Sigmoid colon (tissue), 7 donors: ENCODE measurements around the gene FERD3L. TPM values are rescaled to one million over a fixed set of nuclear protein-coding genes. Genes with fewer than 3 reads are reported as not detected.

Experiments
- DNase-seq: peaks from one replicate; pipeline ENCODE4 v3.0.0-alpha.2; 2019
- H3K27ac ChIP-seq, 4 donors: fragments of 200-600 bp; sonication (generic); one replicate each; pipeline ENCODE4 v1.5.1; 2016 to 2019; ENCODE audit warnings: mild to moderate bottlenecking in 1 of 4
- H3K27me3 ChIP-seq, 3 donors: fragments of 200-600 bp; sonication (generic); one replicate each; pipeline ENCODE4 v1.5.1; 2019; ENCODE audit warnings: mild to moderate bottlenecking in 1 of 3
- H3K36me3 ChIP-seq, 4 donors: fragments of 200-600 bp; sonication (generic); one replicate each; pipeline ENCODE4 v1.5.1; 2016 to 2019
- H3K4me1 ChIP-seq, 4 donors: fragments of 200-600 bp; sonication (generic); one replicate each; pipeline ENCODE4 v1.5.1; 2017 to 2019
- H3K4me3 ChIP-seq, 4 donors: fragments of 200-600 bp; sonication (generic); one replicate each; pipeline ENCODE4 v1.5.1; 2017 to 2019; ENCODE audit warnings: mild to moderate bottlenecking in 2 of 4, moderate library complexity in 1 of 4
- H3K9me3 ChIP-seq, 4 donors: fragments of 200-600 bp in 3 of 4; sonication (generic) in 3 of 4; one replicate each; pipeline versions ENCODE4 v1.5.1 to v1.6.1; 2013 to 2019
- CTCF ChIP-seq, 4 experiments: fragments of 450-650 bp in 3 of 4; fragments of 200-600 bp in 1 of 4; IDR thresholded peaks; one replicate each; pipeline ENCODE4 v1.5.1; 2016 to 2019; ENCODE audit warnings: antibody characterized with exemption in 4 of 4, mild to moderate bottlenecking in 3 of 4, moderate library complexity in 2 of 4
- EP300 ChIP-seq, 4 donors: sonication (generic); formaldehyde crosslinking; IDR thresholded peaks; one replicate each; pipeline ENCODE4 v1.6.1; 2017; ENCODE audit warnings: antibody characterized with exemption in 4 of 4
- POLR2A ChIP-seq, 2 donors: fragments of 450-650 bp; IDR thresholded peaks; one replicate each; pipeline ENCODE4 v1.6.1; 2016; ENCODE audit warnings: antibody characterized with exemption in 2 of 2, mild to moderate bottlenecking in 2 of 2, moderate library complexity in 2 of 2
- POLR2AphosphoS5 ChIP-seq, 4 donors: sonication (generic); formaldehyde crosslinking; IDR thresholded peaks; one replicate each; pipeline ENCODE4 v1.6.1; 2017; ENCODE audit warnings: antibody characterized with exemption in 4 of 4
- WGBS, 2 donors: extraction: QIAGEN DNeasy Blood & Tissue Kit; methylation state at CpG; one replicate each; pipeline ENCODE4 v1.1.7; 2013; 5-methylcytosine and 5-hydroxymethylcytosine counted together
- intact Hi-C: fragments of 100-400 bp; cut with DNase I; formaldehyde crosslinking; loops from one replicate; pipeline ENCODE4 v1.15.1; 2023
- polyA plus RNA-seq, 3 donors: library from polyadenylated mRNA; stranded (reverse); fragments of 200-250 nt; gene quantifications; one replicate each; pipeline ENCODE4 v1.2.3, GENCODE V29; 2013
- total RNA-seq, 4 donors: library from RNA; depleted of rRNA; stranded (reverse); fragments of >200 nt; gene quantifications; one replicate each; pipeline ENCODE4 v1.1.0, GENCODE V29; 2016
- donor health status: healthy with polysubstance abuse.
- donor health status: Bipolar disorder and iron deficiency.
- donor health status: healthy.

The FERD3L gene
- total and polyA plus RNA-seq, 7 donors: not detected

- H3K36me3 ChIP-seq: no peaks in the 10 kb centered on the region
- no peaks in the 10 kb centered on the region for H3K9me3 ChIP-seq
- no peak overlapping the region for H3K4me3 ChIP-seq
- H3K4me1 ChIP-seq: peaks cover 0 to 32% (median 24%) of the 10 kb centered on the region in 4 donors
- no peak for TF ChIP-seq POLR2A (IDR thresholded peaks at IDR 0.05)
- TF ChIP-seq POLR2AphosphoS5 (IDR thresholded peaks at IDR 0.05): no peak
- TF ChIP-seq EP300 (IDR thresholded peaks at IDR 0.05): no peak
- TF ChIP-seq CTCF (IDR thresholded peaks at IDR 0.05): no peak
- peak overlapping the region in 1 of 4 donors; percentile 73 for H3K27ac ChIP-seq
- intact Hi-C loops: no loop called here
- no peak for DNase-seq
- H3K27me3 ChIP-seq: peaks cover 4 to 72% (median 25%) of the 10 kb centered on the region in 3 donors
- WGBS, 2 donors: 29 to 30% methylated on average over 4 of the region's 4 CpGs
These were observed 32.2 kb downstream of the FERD3L start for GRCh38 chr7:19113002-19113350.

- no peaks in the 10 kb centered on the region for H3K9me3 ChIP-seq
- intact Hi-C loops: no loop called here
- H3K4me1 ChIP-seq: peaks cover 0 to 32% (median 24%) of the 10 kb centered on the region in 4 donors
- peak; percentile 57 for DNase-seq
- H3K27ac ChIP-seq: peak overlapping the region in 1 of 4 donors; percentile 73
- H3K4me3 ChIP-seq: peak overlapping the region in 1 of 4 donors; percentile 17
- no peak for TF ChIP-seq POLR2AphosphoS5 (IDR thresholded peaks at IDR 0.05)
- no peak for TF ChIP-seq POLR2A (IDR thresholded peaks at IDR 0.05)
- no peak for TF ChIP-seq EP300 (IDR thresholded peaks at IDR 0.05)
- no peak for TF ChIP-seq CTCF (IDR thresholded peaks at IDR 0.05)
- WGBS, 2 donors: 15 to 28% methylated on average over 42 of the region's 42 CpGs
- H3K36me3 ChIP-seq: no peaks in the 10 kb centered on the region
- H3K27me3 ChIP-seq: peaks cover 0 to 72% (median 24%) of the 10 kb centered on the region in 3 donors
These were observed 32.8 kb downstream of the FERD3L start for GRCh38 chr7:19112274-19113001.

GRCh38 chr7:19111474-19112273, 33.5 kb downstream of the FERD3L start:
- intact Hi-C loops: no loop called here
- no peak for DNase-seq
- 28 to 31% methylated on average over 15 of the region's 15 CpGs for WGBS, 2 donors
- H3K9me3 ChIP-seq: no peaks in the 10 kb centered on the region
- H3K4me3 ChIP-seq: peak overlapping the region in 1 of 4 donors; percentile 17
- H3K4me1 ChIP-seq: peaks cover 0 to 35% (median 28%) of the 10 kb centered on the region in 4 donors
- peak overlapping the region in 1 of 4 donors; percentile 73 for H3K27ac ChIP-seq
- no peak for TF ChIP-seq POLR2AphosphoS5 (IDR thresholded peaks at IDR 0.05)
- no peak for TF ChIP-seq POLR2A (IDR thresholded peaks at IDR 0.05)
- no peak for TF ChIP-seq CTCF (IDR thresholded peaks at IDR 0.05)
- no peak for TF ChIP-seq EP300 (IDR thresholded peaks at IDR 0.05)
- peaks cover 0 to 75% (median 21%) of the 10 kb centered on the region in 3 donors for H3K27me3 ChIP-seq
- H3K36me3 ChIP-seq: no peaks in the 10 kb centered on the region

DNA sequence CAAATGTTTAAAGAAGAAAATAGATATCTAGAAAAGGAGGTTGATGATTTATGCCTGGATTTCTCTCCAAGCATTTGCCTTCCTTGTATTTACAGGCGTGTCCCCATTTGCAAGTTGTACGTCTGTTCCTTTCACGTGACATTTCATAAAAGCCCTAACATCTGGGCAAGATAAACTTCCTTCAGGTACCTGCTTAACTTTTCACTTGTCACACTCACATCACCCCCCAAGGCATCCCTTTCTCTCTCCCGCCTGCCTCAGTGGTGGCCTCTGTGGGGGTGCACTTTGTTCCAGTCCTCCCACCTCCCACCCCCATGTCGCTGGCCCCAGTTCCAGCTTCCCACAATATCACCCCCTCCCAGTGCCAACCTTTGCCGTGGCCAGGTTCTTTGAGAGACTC, 34.4 kb downstream of the FERD3L start:
- WGBS, 2 donors: 14 to 23% methylated on average over 6 of the region's 6 CpGs
- no peak overlapping the region for H3K4me3 ChIP-seq
- intact Hi-C loops: no loop called here
- peak overlapping the region in 1 of 4 donors; percentile 73 for H3K27ac ChIP-seq
- peaks cover 0 to 75% (median 25%) of the 10 kb centered on the region in 3 donors for H3K27me3 ChIP-seq
- TF ChIP-seq POLR2A (IDR thresholded peaks at IDR 0.05) (no peak), POLR2AphosphoS5 (IDR thresholded peaks at IDR 0.05) (no peak), CTCF (IDR thresholded peaks at IDR 0.05) (no peak), EP300 (IDR thresholded peaks at IDR 0.05) (no peak)
- H3K4me1 ChIP-seq: peaks cover 0 to 33% (median 26%) of the 10 kb centered on the region in 4 donors
- H3K36me3 ChIP-seq: no peaks in the 10 kb centered on the region
- DNase-seq: no peak
- H3K9me3 ChIP-seq: no peaks in the 10 kb centered on the region
